Measurements from ENCODE around the gene FAM72A.
"Not testable (repeated sequence)": the region's sequence is repeated elsewhere in the genome, so short reads cannot be mapped to it uniquely, and the experiment has no call there.

GRCh38 chr1:206243335-206243734 lies 40.7 kb upstream of the FAM72A start:
- TF ChIP-seq, protein P1, sequence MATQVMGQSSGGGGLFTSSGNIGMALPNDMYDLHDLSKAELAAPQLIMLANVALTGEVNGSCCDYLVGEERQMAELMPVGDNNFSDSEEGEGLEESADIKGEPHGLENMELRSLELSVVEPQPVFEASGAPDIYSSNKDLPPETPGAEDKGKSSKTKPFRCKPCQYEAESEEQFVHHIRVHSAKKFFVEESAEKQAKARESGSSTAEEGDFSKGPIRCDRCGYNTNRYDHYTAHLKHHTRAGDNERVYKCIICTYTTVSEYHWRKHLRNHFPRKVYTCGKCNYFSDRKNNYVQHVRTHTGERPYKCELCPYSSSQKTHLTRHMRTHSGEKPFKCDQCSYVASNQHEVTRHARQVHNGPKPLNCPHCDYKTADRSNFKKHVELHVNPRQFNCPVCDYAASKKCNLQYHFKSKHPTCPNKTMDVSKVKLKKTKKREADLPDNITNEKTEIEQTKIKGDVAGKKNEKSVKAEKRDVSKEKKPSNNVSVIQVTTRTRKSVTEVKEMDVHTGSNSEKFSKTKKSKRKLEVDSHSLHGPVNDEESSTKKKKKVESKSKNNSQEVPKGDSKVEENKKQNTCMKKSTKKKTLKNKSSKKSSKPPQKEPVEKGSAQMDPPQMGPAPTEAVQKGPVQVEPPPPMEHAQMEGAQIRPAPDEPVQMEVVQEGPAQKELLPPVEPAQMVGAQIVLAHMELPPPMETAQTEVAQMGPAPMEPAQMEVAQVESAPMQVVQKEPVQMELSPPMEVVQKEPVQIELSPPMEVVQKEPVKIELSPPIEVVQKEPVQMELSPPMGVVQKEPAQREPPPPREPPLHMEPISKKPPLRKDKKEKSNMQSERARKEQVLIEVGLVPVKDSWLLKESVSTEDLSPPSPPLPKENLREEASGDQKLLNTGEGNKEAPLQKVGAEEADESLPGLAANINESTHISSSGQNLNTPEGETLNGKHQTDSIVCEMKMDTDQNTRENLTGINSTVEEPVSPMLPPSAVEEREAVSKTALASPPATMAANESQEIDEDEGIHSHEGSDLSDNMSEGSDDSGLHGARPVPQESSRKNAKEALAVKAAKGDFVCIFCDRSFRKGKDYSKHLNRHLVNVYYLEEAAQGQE (IDR thresholded peaks at IDR 0.05; ENCODE audit: low read depth, low read length) = not testable (repeated sequence)
- TF ChIP-seq FOXJ3 (CRISPR knock-in tag; IDR thresholded peaks at IDR 0.05); NRF1 (IDR thresholded peaks at IDR 0.05; ENCODE audit: low read depth, low read length); RFX5 (IDR thresholded peaks at IDR 0.05; ENCODE audit: low read length): not testable (repeated sequence)
